OCI-LY3 (cell line): Measurements from ENCODE around the gene FBXW9.

Experiments used
- H2AFZ ChIP-seq: fragments of 200-600, 300-600 bp; shearing (Covaris generic); 2 replicates; pipeline ENCODE4 v1.6.0; 2014; ENCODE audit warnings: antibody characterized with exemption, low read depth, low read length
- H3K27ac ChIP-seq: fragments of 200-600, 300-600 bp; sonication (generic); 2 replicates; pipeline ENCODE4 v1.5.1; 2014; ENCODE audit warnings: mild to moderate bottlenecking, low read length, moderate library complexity, mixed read lengths
- H3K27me3 ChIP-seq: fragments of 200-600, 300-600 bp; sonication (generic); 2 replicates; pipeline ENCODE4 v1.6.1; 2014; ENCODE audit warnings: low read depth, low read length, mixed read lengths
- H3K36me3 ChIP-seq: fragments of 200-600, 300-600 bp; sonication (generic); replicated peaks from 2 replicates; pipeline ENCODE3; 2014; ENCODE audit warnings: low read depth, low read length, mixed read lengths
- H3K4me1 ChIP-seq: fragments of 300-600, 200-600 bp; sonication (generic); 2 replicates; pipeline ENCODE4 v1.6.1; 2014; ENCODE audit warnings: low read length, mixed read lengths
- H3K4me2 ChIP-seq: fragments of 200-600, 300-600 bp; sonication (generic); 2 replicates; pipeline ENCODE4 v1.6.1; 2014; ENCODE audit warnings: low read length, mixed read lengths
- H3K4me3 ChIP-seq: fragments of 300-600, 200-600 bp; sonication (generic); 2 replicates; pipeline ENCODE4 v1.5.1; 2014; ENCODE audit warnings: antibody characterized with exemption, mild to moderate bottlenecking, low read length, moderate library complexity
- H3K79me2 ChIP-seq: fragments of 300-600, 200-600 bp; shearing (Covaris generic); 2 replicates; pipeline ENCODE4 v1.6.1; 2014; ENCODE audit warnings: mild to moderate bottlenecking, low read length, mixed read lengths
- H3K9ac ChIP-seq: fragments of 300-600, 200-600 bp; shearing (Covaris generic); 2 replicates; pipeline ENCODE4 v1.6.0; 2014; ENCODE audit warnings: mild to moderate bottlenecking, low read length, moderate library complexity
- H3K9me3 ChIP-seq: fragments of 200-600, 300-600 bp; shearing (Covaris generic); 2 replicates; pipeline ENCODE4 v1.6.1; 2014; ENCODE audit warnings: low read length, mixed read lengths; ENCODE audit not compliant: insufficient read depth
- H4K20me1 ChIP-seq: fragments of 200-600, 300-600 bp; sonication (generic); 2 replicates; pipeline ENCODE4 v1.6.1; 2016; ENCODE audit warnings: low read length, mixed read lengths; ENCODE audit not compliant: insufficient read depth
- CTCF ChIP-seq: fragments of 200-600, 300-600 bp; sonication (generic); IDR thresholded peaks from 2 replicates; pipeline ENCODE4 v1.5.1; 2014; ENCODE audit warnings: antibody characterized with exemption, low read length, low read depth
- EZH2phosphoT487 ChIP-seq: fragments of 200-600 bp; shearing (Covaris generic); IDR thresholded peaks from 2 replicates; pipeline ENCODE4 v1.6.1; 2018; ENCODE audit warnings: antibody characterized with exemption, mixed run types, low read depth

The FBXW9 gene

GRCh38 chr19:12723381-12723640 is 26.9 kb upstream of the FBXW9 start:
- H3K4me3 ChIP-seq: peak overlapping the region; percentile 92
- H3K36me3 ChIP-seq: peaks cover 27% of the 10 kb centered on the region
- H3K4me1 ChIP-seq: peaks cover 14% of the 10 kb centered on the region
- H3K9me3 ChIP-seq: no peaks in the 10 kb centered on the region
- peak overlapping the region; percentile 77 for H3K27ac ChIP-seq
- no peak for TF ChIP-seq EZH2phosphoT487
- TF ChIP-seq CTCF: no peak
- peaks cover 7% of the 10 kb centered on the region; the same call in 1 of the 2 replicates for H4K20me1 ChIP-seq
- peaks cover 61% of the 10 kb centered on the region for H3K79me2 ChIP-seq
- H3K9ac ChIP-seq: peak overlapping the region; percentile 97
- no peaks in the 10 kb centered on the region for H3K27me3 ChIP-seq
- peak overlapping the region; percentile 87 for H3K4me2 ChIP-seq
- peak overlapping the region; percentile 91 for H2AFZ ChIP-seq

GRCh38 chr19:12722566-12723380 is 26.3 kb upstream of the FBXW9 start:
- no peaks in the 10 kb centered on the region for H3K9me3 ChIP-seq
- H3K9ac ChIP-seq: peak overlapping the region; percentile 97
- peak overlapping the region; percentile 92 for H3K4me3 ChIP-seq
- peak overlapping the region; percentile 77 for H3K27ac ChIP-seq
- peaks cover 66% of the 10 kb centered on the region for H3K79me2 ChIP-seq
- no peaks in the 10 kb centered on the region for H3K27me3 ChIP-seq
- peak overlapping the region; percentile 91; the same call in 1 of the 2 replicates for H2AFZ ChIP-seq
- peaks cover 21% of the 10 kb centered on the region for H3K36me3 ChIP-seq
- peaks cover 7% of the 10 kb centered on the region; the same call in 1 of the 2 replicates for H4K20me1 ChIP-seq
- H3K4me2 ChIP-seq: peak overlapping the region; percentile 87
- TF ChIP-seq CTCF (no peak), EZH2phosphoT487 (no peak)
- peaks cover 14% of the 10 kb centered on the region for H3K4me1 ChIP-seq

GRCh38 chr19:12721656-12722565 is 25.5 kb upstream of the FBXW9 start:
- peak overlapping the region; percentile 94 for H3K4me2 ChIP-seq
- peaks cover 7% of the 10 kb centered on the region; the same call in 1 of the 2 replicates for H4K20me1 ChIP-seq
- peak overlapping the region; percentile 97 for H3K9ac ChIP-seq
- no peak for TF ChIP-seq CTCF
- no peak for TF ChIP-seq EZH2phosphoT487
- peak overlapping the region; percentile 69 for H3K27ac ChIP-seq
- H3K4me1 ChIP-seq: peaks cover 14% of the 10 kb centered on the region
- H3K36me3 ChIP-seq: peaks cover 24% of the 10 kb centered on the region
- no peak overlapping the region; the same call in 1 of the 2 replicates for H2AFZ ChIP-seq
- H3K27me3 ChIP-seq: no peaks in the 10 kb centered on the region
- peaks cover 75% of the 10 kb centered on the region for H3K79me2 ChIP-seq
- H3K4me3 ChIP-seq: peak overlapping the region; percentile 92
- no peaks in the 10 kb centered on the region for H3K9me3 ChIP-seq
